OCI-LY3 (cell line): ENCODE results near the gene ABCC10.
"Not testable (repeated sequence)": the region's sequence is repeated elsewhere in the genome, so short reads cannot be mapped to it uniquely, and the experiment has no call there.

Source experiments
- H2AFZ ChIP-seq: fragments of 200-600, 300-600 bp; shearing (Covaris generic); 2 replicates; pipeline ENCODE4 v1.6.0; 2014; ENCODE audit warnings: antibody characterized with exemption, low read depth, low read length
- H3K27ac ChIP-seq: fragments of 200-600, 300-600 bp; sonication (generic); 2 replicates; pipeline ENCODE4 v1.5.1; 2014; ENCODE audit warnings: mild to moderate bottlenecking, low read length, moderate library complexity, mixed read lengths
- H3K27me3 ChIP-seq: fragments of 200-600, 300-600 bp; sonication (generic); 2 replicates; pipeline ENCODE4 v1.6.1; 2014; ENCODE audit warnings: low read depth, low read length, mixed read lengths
- H3K36me3 ChIP-seq: fragments of 200-600, 300-600 bp; sonication (generic); replicated peaks from 2 replicates; pipeline ENCODE3; 2014; ENCODE audit warnings: low read depth, low read length, mixed read lengths
- H3K4me1 ChIP-seq: fragments of 300-600, 200-600 bp; sonication (generic); 2 replicates; pipeline ENCODE4 v1.6.1; 2014; ENCODE audit warnings: low read length, mixed read lengths
- H3K4me2 ChIP-seq: fragments of 200-600, 300-600 bp; sonication (generic); 2 replicates; pipeline ENCODE4 v1.6.1; 2014; ENCODE audit warnings: low read length, mixed read lengths
- H3K4me3 ChIP-seq: fragments of 300-600, 200-600 bp; sonication (generic); 2 replicates; pipeline ENCODE4 v1.5.1; 2014; ENCODE audit warnings: antibody characterized with exemption, mild to moderate bottlenecking, low read length, moderate library complexity
- H3K79me2 ChIP-seq: fragments of 300-600, 200-600 bp; shearing (Covaris generic); 2 replicates; pipeline ENCODE4 v1.6.1; 2014; ENCODE audit warnings: mild to moderate bottlenecking, low read length, mixed read lengths
- H3K9ac ChIP-seq: fragments of 300-600, 200-600 bp; shearing (Covaris generic); 2 replicates; pipeline ENCODE4 v1.6.0; 2014; ENCODE audit warnings: mild to moderate bottlenecking, low read length, moderate library complexity
- H3K9me3 ChIP-seq: fragments of 200-600, 300-600 bp; shearing (Covaris generic); 2 replicates; pipeline ENCODE4 v1.6.1; 2014; ENCODE audit warnings: low read length, mixed read lengths; ENCODE audit not compliant: insufficient read depth
- H4K20me1 ChIP-seq: fragments of 200-600, 300-600 bp; sonication (generic); 2 replicates; pipeline ENCODE4 v1.6.1; 2016; ENCODE audit warnings: low read length, mixed read lengths; ENCODE audit not compliant: insufficient read depth
- CTCF ChIP-seq: fragments of 200-600, 300-600 bp; sonication (generic); IDR thresholded peaks from 2 replicates; pipeline ENCODE4 v1.5.1; 2014; ENCODE audit warnings: antibody characterized with exemption, low read length, low read depth
- EZH2phosphoT487 ChIP-seq: fragments of 200-600 bp; shearing (Covaris generic); IDR thresholded peaks from 2 replicates; pipeline ENCODE4 v1.6.1; 2018; ENCODE audit warnings: antibody characterized with exemption, mixed run types, low read depth

ABCC10 gene

DNA sequence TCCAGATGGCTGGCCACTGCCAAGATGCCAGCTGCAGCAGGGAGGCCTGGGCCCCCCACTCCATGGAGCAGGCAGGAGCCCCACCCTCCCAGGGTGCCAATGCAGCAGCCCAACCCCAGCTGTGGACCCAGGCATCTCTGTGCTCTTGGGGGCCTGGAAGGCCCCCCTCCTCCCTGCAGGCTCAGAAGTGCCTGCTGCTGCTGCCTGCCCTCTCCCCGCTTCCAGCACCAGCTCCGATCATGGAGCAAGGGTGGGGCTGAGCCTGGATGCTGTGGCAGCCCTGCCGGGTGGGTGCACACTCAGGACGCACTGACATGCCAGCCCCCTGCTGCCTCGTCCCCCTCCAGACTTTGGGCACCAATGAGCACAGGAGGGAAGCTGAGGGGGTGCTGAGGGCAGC, 14.8 kb upstream of the ABCC10 start:
- TF ChIP-seq CTCF (no peak), EZH2phosphoT487 (no peak)
- H3K36me3 ChIP-seq: no peaks in the 10 kb centered on the region
- H3K27me3 ChIP-seq: peaks cover 5% of the 10 kb centered on the region
- no peak overlapping the region for H3K27ac ChIP-seq
- no peak overlapping the region for H2AFZ ChIP-seq
- H3K4me3 ChIP-seq: no peak overlapping the region
- no peak overlapping the region for H3K9ac ChIP-seq
- no peaks in the 10 kb centered on the region for H3K9me3 ChIP-seq
- no peaks in the 10 kb centered on the region for H4K20me1 ChIP-seq
- no peaks in the 10 kb centered on the region for H3K4me1 ChIP-seq
- H3K4me2 ChIP-seq: no peak overlapping the region
- no peaks in the 10 kb centered on the region for H3K79me2 ChIP-seq

GRCh38 chr6:43413002-43413401, 14.3 kb upstream of the ABCC10 start:
- H3K4me2 ChIP-seq: no peak overlapping the region
- no peak for TF ChIP-seq EZH2phosphoT487
- no peak for TF ChIP-seq CTCF
- H3K27me3 ChIP-seq: peaks cover 9% of the 10 kb centered on the region
- H2AFZ ChIP-seq: no peak overlapping the region
- no peaks in the 10 kb centered on the region for H3K9me3 ChIP-seq
- no peak overlapping the region for H3K9ac ChIP-seq
- H3K79me2 ChIP-seq: no peaks in the 10 kb centered on the region
- H3K36me3 ChIP-seq: no peaks in the 10 kb centered on the region
- no peak overlapping the region for H3K4me3 ChIP-seq
- H4K20me1 ChIP-seq: no peaks in the 10 kb centered on the region
- no peaks in the 10 kb centered on the region for H3K4me1 ChIP-seq
- H3K27ac ChIP-seq: no peak overlapping the region

- not testable (repeated sequence) for H3K36me3 ChIP-seq, H3K27ac ChIP-seq, H3K79me2 ChIP-seq, H2AFZ ChIP-seq, H4K20me1 ChIP-seq, H3K4me3 ChIP-seq, H3K4me2 ChIP-seq, H3K9ac ChIP-seq, H3K4me1 ChIP-seq, H3K9me3 ChIP-seq
- peaks cover 11% of the 10 kb centered on the region for H3K27me3 ChIP-seq
Measured at GRCh38 chr6:43415275-43415674, 12.1 kb upstream of the ABCC10 start.

- H2AFZ ChIP-seq: no peak overlapping the region
- H3K9me3 ChIP-seq: no peaks in the 10 kb centered on the region
- TF ChIP-seq CTCF (no peak), EZH2phosphoT487 (no peak)
- H3K9ac ChIP-seq: no peak overlapping the region
- no peaks in the 10 kb centered on the region for H3K36me3 ChIP-seq
- no peaks in the 10 kb centered on the region for H3K79me2 ChIP-seq
- no peak overlapping the region for H3K27ac ChIP-seq
- H3K4me1 ChIP-seq: no peaks in the 10 kb centered on the region
- H3K27me3 ChIP-seq: peaks cover 11% of the 10 kb centered on the region
- no peaks in the 10 kb centered on the region for H4K20me1 ChIP-seq
- H3K4me3 ChIP-seq: no peak overlapping the region
- no peak overlapping the region for H3K4me2 ChIP-seq
Measured at GRCh38 chr6:43416935-43417334, 10.4 kb upstream of the ABCC10 start.
